WTC11 (cell line): ENCODE data around the gene COPS3. TPM values are rescaled to one million over a fixed set of nuclear protein-coding genes. Genes with fewer than 3 reads are reported as not detected.

Experiments
- ATAC-seq: fragments of 200-7000 bp; cut with Tn5 transposase; 2 replicates; pipeline ENCODE4 v1.10.0; 2021; ENCODE audit warnings: mild to moderate bottlenecking, moderate library complexity
- CTCF ChIA-PET: fragments of 300-600 bp; sonication (Branson Sonifier 250); formaldehyde crosslinking; loops from one replicate; lab custom pipeline; 2021; ENCODE audit warnings: antibody characterized with exemption; lab: Charles Lee
- POLR2A ChIA-PET: fragments of 350-600 bp; sonication (Branson Sonifier 250); formaldehyde crosslinking; loops from one replicate; lab custom pipeline; 2021; ENCODE audit warnings: antibody characterized with exemption; lab: Charles Lee
- DNase-seq: peaks from one replicate; pipeline ENCODE4 v3.0.0; 2021; ENCODE audit warnings: low spot score
- H3K27ac Mint-ChIP-seq: 2 replicates; pipeline ENCODE4 v1.8.0; 2021; ENCODE audit warnings: mixed read lengths
- H3K27me3 Mint-ChIP-seq: 2 replicates; pipeline ENCODE4 v1.8.0; 2021; ENCODE audit warnings: low read depth, mild to moderate bottlenecking, moderate library complexity, mixed read lengths
- H3K36me3 Mint-ChIP-seq: 2 replicates; pipeline ENCODE4 v1.8.0; 2021; ENCODE audit warnings: mixed read lengths
- H3K4me1 Mint-ChIP-seq: 2 replicates; pipeline ENCODE4 v1.8.0; 2022; ENCODE audit warnings: mixed read lengths
- H3K4me3 Mint-ChIP-seq: 2 replicates; pipeline ENCODE4 v1.8.0; 2021; ENCODE audit warnings: mild to moderate bottlenecking, moderate library complexity, mixed read lengths
- H3K9me3 Mint-ChIP-seq: 2 replicates; pipeline ENCODE4 v1.8.0; 2021; ENCODE audit warnings: mixed read lengths
- ATF1 ChIP-seq: sonication (generic); formaldehyde crosslinking; IDR thresholded peaks from 2 replicates; pipeline ENCODE4 v1.8.1; 2023; ENCODE audit warnings: mild to moderate bottlenecking, moderate library complexity, missing genetic modification reagents
- CTCF ChIP-seq: fragments of 200-600 bp; IDR thresholded peaks from 2 replicates; pipeline ENCODE4 v1.8.0; 2022; ENCODE audit warnings: antibody characterized with exemption
- HMGXB4 ChIP-seq: sonication (generic); formaldehyde crosslinking; IDR thresholded peaks from 2 replicates; pipeline ENCODE4 v1.8.1; 2023; ENCODE audit warnings: mild to moderate bottlenecking, moderate library complexity, missing genetic modification reagents
- IRF2 ChIP-seq: sonication (generic); formaldehyde crosslinking; IDR thresholded peaks from 2 replicates; pipeline ENCODE4 v1.8.0; 2022; ENCODE audit warnings: low read depth, missing genetic modification reagents, borderline replicate concordance
- KAT7 ChIP-seq: sonication (generic); formaldehyde crosslinking; IDR thresholded peaks from 2 replicates; pipeline ENCODE4 v1.8.1; 2023; ENCODE audit warnings: missing genetic modification reagents, mild to moderate bottlenecking, borderline replicate concordance
- MLX ChIP-seq: sonication (generic); formaldehyde crosslinking; IDR thresholded peaks from 2 replicates; pipeline ENCODE4 v1.8.1; 2023; ENCODE audit warnings: mild to moderate bottlenecking, missing genetic modification reagents, moderate library complexity
- RELA ChIP-seq: sonication (generic); formaldehyde crosslinking; IDR thresholded peaks from 2 replicates; pipeline ENCODE4 v1.8.1; 2022; ENCODE audit warnings: missing genetic modification reagents, mild to moderate bottlenecking, borderline replicate concordance
- RORB ChIP-seq: fragments of 250-450 bp; sonication (Bioruptor Pico); IDR thresholded peaks from 2 replicates; pipeline ENCODE4 v1.9.0; 2021; ENCODE audit warnings: mild to moderate bottlenecking
- SMAD4 ChIP-seq: sonication (generic); formaldehyde crosslinking; IDR thresholded peaks from 2 replicates; pipeline ENCODE4 v1.8.0; 2022; ENCODE audit warnings: mild to moderate bottlenecking, missing genetic modification reagents
- ZBTB21 ChIP-seq: sonication (generic); formaldehyde crosslinking; IDR thresholded peaks from 2 replicates; pipeline ENCODE4 v1.8.1; 2023; ENCODE audit warnings: mild to moderate bottlenecking, missing genetic modification reagents, borderline replicate concordance
- ZBTB43 ChIP-seq: sonication (generic); formaldehyde crosslinking; IDR thresholded peaks from 2 replicates; pipeline ENCODE4 v1.8.1; 2023; ENCODE audit warnings: mild to moderate bottlenecking, missing genetic modification reagents
- ZNF219 ChIP-seq: sonication (generic); formaldehyde crosslinking; IDR thresholded peaks from 2 replicates; pipeline ENCODE4 v1.8.0; 2023; ENCODE audit warnings: missing genetic modification reagents, mild to moderate bottlenecking, borderline replicate concordance
- ZNF532 ChIP-seq: fragments of 250-450 bp; sonication (Bioruptor Pico); IDR thresholded peaks from 2 replicates; pipeline ENCODE4 v1.9.0; 2021; ENCODE audit warnings: mild to moderate bottlenecking, borderline replicate concordance
- ZNF671 ChIP-seq: fragments of 250-450 bp; sonication (Bioruptor Pico); IDR thresholded peaks from 2 replicates; pipeline ENCODE4 v1.8.0; 2021; ENCODE audit warnings: mild to moderate bottlenecking
- total RNA-seq: library from RNA; stranded (reverse); gene quantifications from 3 replicates; pipeline ENCODE4 v1.2.3, GENCODE V29; 2021
- TF ChIP-seq, protein P1 (sequence below): sonication (generic); formaldehyde crosslinking; conservative IDR thresholded peaks from 2 replicates; pipeline ENCODE4 v1.8.1; 2023; ENCODE audit warnings: mild to moderate bottlenecking, low read depth, missing genetic modification reagents, moderate library complexity
- TF ChIP-seq, protein P2 (sequence below): fragments of 250-450 bp; sonication (Bioruptor Pico); IDR thresholded peaks from 2 replicates; pipeline ENCODE4 v1.9.0; 2021; ENCODE audit warnings: mild to moderate bottlenecking

Gene COPS3
- total RNA-seq, 1 experiment from 2014 or later, result 78.3 TPM

GRCh38 chr17:17226451-17227265, 54.4 kb downstream of the COPS3 start:
- ATAC-seq (no peak), DNase-seq (no peak)
- CTCF ChIA-PET, result interaction anchor here (1.1 kb wide), 1 partner anchor 85 kb away, joined by 3 read pairs; no protein-coding TSS in a partner anchor
- Mint-ChIP-seq H3K9me3 (no peaks in the 10 kb centered on the region), H3K4me3 (no peak overlapping the region), H3K36me3 (peaks cover 79% of the 10 kb centered on the region), H3K27ac (no peak overlapping the region), H3K27me3 (no peaks in the 10 kb centered on the region), H3K4me1 (no peaks in the 10 kb centered on the region)
- no peak for TF ChIP-seq HMGXB4
- no peak for TF ChIP-seq IRF2 (CRISPR knock-in tag)
- TF ChIP-seq, protein P1, sequence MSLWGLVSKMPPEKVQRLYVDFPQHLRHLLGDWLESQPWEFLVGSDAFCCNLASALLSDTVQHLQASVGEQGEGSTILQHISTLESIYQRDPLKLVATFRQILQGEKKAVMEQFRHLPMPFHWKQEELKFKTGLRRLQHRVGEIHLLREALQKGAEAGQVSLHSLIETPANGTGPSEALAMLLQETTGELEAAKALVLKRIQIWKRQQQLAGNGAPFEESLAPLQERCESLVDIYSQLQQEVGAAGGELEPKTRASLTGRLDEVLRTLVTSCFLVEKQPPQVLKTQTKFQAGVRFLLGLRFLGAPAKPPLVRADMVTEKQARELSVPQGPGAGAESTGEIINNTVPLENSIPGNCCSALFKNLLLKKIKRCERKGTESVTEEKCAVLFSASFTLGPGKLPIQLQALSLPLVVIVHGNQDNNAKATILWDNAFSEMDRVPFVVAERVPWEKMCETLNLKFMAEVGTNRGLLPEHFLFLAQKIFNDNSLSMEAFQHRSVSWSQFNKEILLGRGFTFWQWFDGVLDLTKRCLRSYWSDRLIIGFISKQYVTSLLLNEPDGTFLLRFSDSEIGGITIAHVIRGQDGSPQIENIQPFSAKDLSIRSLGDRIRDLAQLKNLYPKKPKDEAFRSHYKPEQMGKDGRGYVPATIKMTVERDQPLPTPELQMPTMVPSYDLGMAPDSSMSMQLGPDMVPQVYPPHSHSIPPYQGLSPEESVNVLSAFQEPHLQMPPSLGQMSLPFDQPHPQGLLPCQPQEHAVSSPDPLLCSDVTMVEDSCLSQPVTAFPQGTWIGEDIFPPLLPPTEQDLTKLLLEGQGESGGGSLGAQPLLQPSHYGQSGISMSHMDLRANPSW, result no peak
- no peak for TF ChIP-seq ZNF219
- no peak for TF ChIP-seq RORB (CRISPR knock-in tag)
- TF ChIP-seq MLX (CRISPR knock-in tag), result no peak
- no peak for TF ChIP-seq KAT7
- no peak for TF ChIP-seq ATF1 (CRISPR knock-in tag)
- TF ChIP-seq, protein P2, sequence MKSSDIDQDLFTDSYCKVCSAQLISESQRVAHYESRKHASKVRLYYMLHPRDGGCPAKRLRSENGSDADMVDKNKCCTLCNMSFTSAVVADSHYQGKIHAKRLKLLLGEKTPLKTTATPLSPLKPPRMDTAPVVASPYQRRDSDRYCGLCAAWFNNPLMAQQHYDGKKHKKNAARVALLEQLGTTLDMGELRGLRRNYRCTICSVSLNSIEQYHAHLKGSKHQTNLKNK (CRISPR knock-in tag), result no peak
- no peak for TF ChIP-seq ZNF532 (CRISPR knock-in tag)
- POLR2A ChIA-PET, result no interaction called here

DNA sequence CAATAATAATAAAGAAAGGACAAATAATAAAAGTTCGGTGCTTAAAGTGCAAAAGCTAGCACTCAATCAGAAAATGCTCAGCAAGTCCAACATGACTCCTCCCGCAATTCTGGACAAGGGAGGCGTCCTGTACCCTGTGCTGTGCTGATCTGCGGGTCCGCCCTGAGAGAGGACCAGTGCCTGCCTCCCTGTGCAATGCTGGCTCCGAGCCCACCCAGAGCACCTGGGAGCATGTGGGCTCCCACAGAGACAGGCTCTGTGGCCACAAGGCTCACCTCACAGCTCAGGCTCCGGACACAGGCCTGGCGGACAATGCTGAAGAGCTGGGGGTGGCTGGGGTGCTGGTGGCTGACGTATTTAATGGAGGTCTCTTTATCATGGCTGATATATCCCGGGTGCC, 55.1 kb downstream of the COPS3 start:
- ATAC-seq, result no peak
- H3K36me3 Mint-ChIP-seq, result peaks cover 81% of the 10 kb centered on the region
- H3K9me3 Mint-ChIP-seq, result no peaks in the 10 kb centered on the region

DNA sequence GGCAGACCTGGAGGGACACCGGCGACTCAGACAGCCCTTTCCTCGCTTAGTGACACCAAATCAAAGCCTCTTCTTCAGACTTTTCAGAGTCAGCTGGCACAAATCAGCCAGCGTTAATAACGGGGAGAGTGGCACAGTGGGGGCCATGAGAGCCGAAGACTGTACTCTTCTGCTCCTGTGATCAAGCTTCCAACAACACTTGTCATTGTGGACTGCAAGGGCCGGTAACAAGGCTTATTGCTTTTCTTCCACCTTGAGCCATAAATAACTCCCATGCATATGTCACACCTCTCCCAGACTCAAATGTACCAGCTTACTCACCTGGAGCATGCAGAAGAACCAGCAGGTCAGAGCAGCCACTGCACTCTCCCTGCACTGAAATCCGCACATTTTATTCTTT, 56.9 kb downstream of the COPS3 start:
- Mint-ChIP-seq H3K27me3 (no peaks in the 10 kb centered on the region), H3K9me3 (no peaks in the 10 kb centered on the region), H3K4me1 (no peaks in the 10 kb centered on the region), H3K4me3 (no peak overlapping the region), H3K27ac (no peak overlapping the region), H3K36me3 (peaks cover 76% of the 10 kb centered on the region)
- DNase-seq, result no peak
- POLR2A ChIA-PET, result no interaction called here
- no peak for ATAC-seq
- CTCF ChIA-PET, result no interaction called here
- no peak for TF ChIP-seq RELA (CRISPR knock-in tag)
- no peak for TF ChIP-seq CTCF
- TF ChIP-seq ZBTB21 (CRISPR knock-in tag), result no peak
- no peak for TF ChIP-seq ZNF671 (CRISPR knock-in tag)
- TF ChIP-seq SMAD4, result no peak
- no peak for TF ChIP-seq ZBTB43

More for the DNA sequence above, 55.1 kb downstream of the COPS3 start:
- ChIA-PET POLR2A (no interaction called here), CTCF (interaction anchor here (1.1 kb wide), 1 partner anchor 84 kb away, joined by 3 read pairs; no protein-coding TSS in a partner anchor)
- TF ChIP-seq IRF2 (CRISPR knock-in tag), result no peak
- Mint-ChIP-seq H3K27ac (no peak overlapping the region), H3K27me3 (no peaks in the 10 kb centered on the region), H3K4me3 (no peak overlapping the region), H3K4me1 (no peaks in the 10 kb centered on the region)
- DNase-seq, result no peak
